HG02642 (cell line): ENCODE measurements around the gene SMARCC2.
"Not testable (repeated sequence)": the region's sequence is repeated elsewhere in the genome, so short reads cannot be mapped to it uniquely, and the experiment has no call there.

Source experiments
- ATAC-seq: cut with Tn5 transposase; IDR thresholded peaks from one replicate; pipeline ENCODE4 v1.9.1; 2021; ENCODE audit warnings: mild to moderate bottlenecking; ENCODE audit not compliant: unreplicated experiment, poor library complexity

The SMARCC2 gene

GRCh38 chr12:56127485-56127887, 61.8 kb downstream of the SMARCC2 start:
- no peak for ATAC-seq

GRCh38 chr12:56126732-56127239, 62.5 kb downstream of the SMARCC2 start:
- no peak for ATAC-seq

GRCh38 chr12:56124133-56124532, 65.2 kb downstream of the SMARCC2 start:
- no peak for ATAC-seq

GRCh38 chr12:56122637-56123036, 66.6 kb downstream of the SMARCC2 start:
- no peak for ATAC-seq

GRCh38 chr12:56121204-56121870, 67.9 kb downstream of the SMARCC2 start:
- ATAC-seq, result no peak

GRCh38 chr12:56120158-56120846, 69.0 kb downstream of the SMARCC2 start:
- ATAC-seq, result no peak

- no peak for ATAC-seq
Measured at GRCh38 chr12:56119361-56119796, 69.9 kb downstream of the SMARCC2 start.

- ATAC-seq, result no peak
Measured at GRCh38 chr12:56118688-56119357, 70.5 kb downstream of the SMARCC2 start.

- peak; percentile 84 for ATAC-seq
Measured at GRCh38 chr12:56117778-56118687, 71.2 kb downstream of the SMARCC2 start, which contains the start of gene ZC3H10. ZC3H10 (plus strand) TSS chr12:56118266; CDS start chr12:56120563, 2,297 bp downstream.

GRCh38 chr12:56117082-56117706, 72.1 kb downstream of the SMARCC2 start:
- ATAC-seq, result not testable (repeated sequence)

GRCh38 chr12:56116267-56117081, 72.8 kb downstream of the SMARCC2 start, which contains the start of gene RPL41:
RPL41 (plus strand) TSS chr12:56116633.
- ATAC-seq, result peak; percentile 47

- ATAC-seq, result no peak
Measured at GRCh38 chr12:56115329-56115728, 74.0 kb downstream of the SMARCC2 start.

GRCh38 chr12:56114084-56114483, 75.2 kb downstream of the SMARCC2 start:
- no peak for ATAC-seq
